BJ (cell line): ENCODE measurements around the gene SACM1L. TPM values are rescaled to one million over a fixed set of nuclear protein-coding genes. Genes with fewer than 3 reads are reported as not detected.

Source experiments
- CTCF ChIA-PET: fragments of 350-600 bp; formaldehyde crosslinking; extraction: SDS; loops from one replicate; lab custom pipeline; 2021; ENCODE audit warnings: antibody characterized with exemption, inconsistent platforms; lab: Yijun Ruan, JAX
- POLR2A ChIA-PET: fragments of 300-600 bp; sonication (Branson Sonifier 250); formaldehyde crosslinking; extraction: SDS; loops from one replicate; lab custom pipeline; 2021; ENCODE audit warnings: antibody characterized with exemption; lab: Charles Lee
- DNase-seq: peaks from one replicate; pipeline ENCODE4 v3.0.0-alpha.2; 2011; ENCODE audit warnings: low read depth
- H3K27me3 ChIP-seq: 2 replicates; pipeline ENCODE4 v1.6.0; 2011; ENCODE audit warnings: low read length; ENCODE audit not compliant: control insufficient read depth, insufficient read depth
- H3K36me3 ChIP-seq: 2 replicates; pipeline ENCODE4 v1.5.1; 2011; ENCODE audit warnings: low read length; ENCODE audit not compliant: control insufficient read depth, insufficient read depth
- H3K4me3 ChIP-seq: 2 replicates; pipeline ENCODE4 v1.5.1; 2011; ENCODE audit warnings: low read depth, mild to moderate bottlenecking, control low read depth, low read length
- polyA plus RNA-seq: library from polyadenylated mRNA; depleted of rRNA; stranded (reverse); fragments of >200 nt; gene quantifications from 2 replicates; pipeline ENCODE4 v1.2.3, GENCODE V29; 2011
- TF ChIP-seq, protein P1 (sequence below): IDR thresholded peaks from 2 replicates; pipeline ENCODE4 v1.5.1; 2011; ENCODE audit warnings: low read depth, mild to moderate bottlenecking, control low read depth, inconsistent platforms, low read length, moderate library complexity; ENCODE audit not compliant: insufficient read depth

The SACM1L gene
- polyA plus RNA-seq, 1 experiment, result 10.8 TPM

DNA sequence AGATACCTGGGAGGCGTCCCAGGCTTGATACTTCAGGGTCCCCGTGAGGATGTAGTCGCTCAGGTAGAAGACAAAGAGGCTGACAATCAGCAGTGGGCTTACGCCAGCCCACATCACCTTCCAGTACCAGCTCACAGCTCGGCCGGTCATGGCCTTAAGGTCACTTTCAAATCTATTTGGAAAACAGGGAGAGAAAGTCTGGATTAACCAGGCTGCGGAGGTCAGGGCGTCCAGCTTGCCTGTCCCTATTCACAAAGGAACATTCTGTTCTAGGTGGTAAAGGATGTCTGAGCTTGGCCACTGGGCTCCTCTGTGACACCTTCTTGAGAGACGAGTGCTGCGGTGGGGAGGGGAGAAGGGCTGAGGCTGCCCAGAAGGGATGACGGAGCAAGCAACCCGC is 70.7 kb downstream of the SACM1L start:
- ChIA-PET POLR2A (no interaction called here), CTCF (interaction anchor here (2.0 to 6.2 kb wide), 6 partner anchors 8 to 319 kb away, joined by 6 to 92 read pairs (median 42); no protein-coding TSS in a partner anchor)
- Histone ChIP-seq H3K36me3 (no peaks in the 10 kb centered on the region), H3K4me3 (no peak overlapping the region), H3K27me3 (peaks cover 9% of the 10 kb centered on the region)
- DNase-seq, result no peak
- TF ChIP-seq, protein P1, sequence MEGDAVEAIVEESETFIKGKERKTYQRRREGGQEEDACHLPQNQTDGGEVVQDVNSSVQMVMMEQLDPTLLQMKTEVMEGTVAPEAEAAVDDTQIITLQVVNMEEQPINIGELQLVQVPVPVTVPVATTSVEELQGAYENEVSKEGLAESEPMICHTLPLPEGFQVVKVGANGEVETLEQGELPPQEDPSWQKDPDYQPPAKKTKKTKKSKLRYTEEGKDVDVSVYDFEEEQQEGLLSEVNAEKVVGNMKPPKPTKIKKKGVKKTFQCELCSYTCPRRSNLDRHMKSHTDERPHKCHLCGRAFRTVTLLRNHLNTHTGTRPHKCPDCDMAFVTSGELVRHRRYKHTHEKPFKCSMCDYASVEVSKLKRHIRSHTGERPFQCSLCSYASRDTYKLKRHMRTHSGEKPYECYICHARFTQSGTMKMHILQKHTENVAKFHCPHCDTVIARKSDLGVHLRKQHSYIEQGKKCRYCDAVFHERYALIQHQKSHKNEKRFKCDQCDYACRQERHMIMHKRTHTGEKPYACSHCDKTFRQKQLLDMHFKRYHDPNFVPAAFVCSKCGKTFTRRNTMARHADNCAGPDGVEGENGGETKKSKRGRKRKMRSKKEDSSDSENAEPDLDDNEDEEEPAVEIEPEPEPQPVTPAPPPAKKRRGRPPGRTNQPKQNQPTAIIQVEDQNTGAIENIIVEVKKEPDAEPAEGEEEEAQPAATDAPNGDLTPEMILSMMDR, result no peak

DNA sequence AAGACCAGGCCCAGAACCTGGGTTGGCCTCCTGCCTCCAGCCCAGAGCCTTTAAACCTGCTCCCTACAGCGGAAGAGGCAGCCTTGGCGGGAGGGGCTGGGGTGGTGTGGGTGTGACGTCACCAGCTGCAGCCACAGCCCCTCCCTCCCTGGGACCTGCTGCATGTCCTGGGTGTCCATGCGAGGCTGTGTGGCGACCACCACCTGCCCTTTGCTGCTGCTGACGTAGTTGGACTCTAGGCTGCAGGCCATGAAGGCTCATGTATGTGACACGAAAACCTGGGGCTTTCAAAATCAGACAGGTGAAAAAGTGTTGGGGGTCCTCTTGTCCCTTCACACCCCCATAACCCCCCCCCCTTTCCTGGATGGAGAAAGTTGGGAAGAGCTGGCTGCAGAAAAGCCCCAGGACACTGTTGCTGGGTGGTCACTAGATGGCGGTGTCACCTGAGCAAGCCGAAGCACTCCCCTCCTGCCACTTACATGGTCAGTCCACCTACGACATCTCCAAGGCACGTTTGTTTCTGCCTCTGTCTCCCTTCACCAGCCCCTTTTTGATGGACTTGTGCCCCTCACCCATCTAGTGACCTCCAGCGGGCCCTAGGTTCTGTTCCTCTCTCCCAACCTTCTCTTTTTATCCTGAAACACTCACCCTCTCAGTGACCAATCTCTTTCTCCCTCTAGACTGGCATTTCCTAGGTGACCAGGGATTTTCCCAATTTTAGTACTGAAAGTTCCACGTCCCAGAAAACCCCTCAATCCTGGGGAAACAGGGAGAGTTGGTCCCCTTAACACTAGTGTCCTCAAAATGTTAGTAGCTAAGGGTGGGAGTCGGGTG is 71.9 kb downstream of the SACM1L start:
- Histone ChIP-seq H3K36me3 (no peaks in the 10 kb centered on the region), H3K4me3 (no peak overlapping the region), H3K27me3 (peaks cover 9% of the 10 kb centered on the region)
- ChIA-PET POLR2A (interaction anchor here (0.6 kb wide), 1 partner anchor 210 kb away, joined by 12 read pairs; no protein-coding TSS in a partner anchor), CTCF (interaction anchor here (0.7 to 6.2 kb wide), 18 partner anchors 10 to 318 kb away, joined by 3 to 92 read pairs (median 6); no protein-coding TSS in a partner anchor)
- peak; percentile 3 for DNase-seq
- TF ChIP-seq, protein P1, result peak; percentile 88

DNA sequence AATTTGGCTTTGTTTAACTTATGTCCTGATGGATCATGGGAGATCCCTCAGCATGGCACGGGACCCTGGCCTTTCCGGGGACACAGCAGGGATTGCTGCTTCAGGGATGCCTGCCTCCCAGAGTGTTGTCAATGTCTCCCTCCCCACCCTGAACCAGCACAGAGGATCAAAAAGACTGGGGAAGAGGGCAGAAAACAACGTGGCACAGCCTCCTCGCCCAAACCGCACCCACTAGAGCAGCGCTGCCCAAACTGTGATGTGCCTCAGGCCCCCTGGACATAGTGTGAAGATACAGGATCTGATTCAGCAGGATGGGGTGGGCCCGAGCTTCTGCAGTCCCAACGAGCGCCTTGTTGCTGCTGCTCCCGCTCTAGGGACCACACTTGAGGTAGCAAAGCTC is 72.6 kb downstream of the SACM1L start:
- ChIA-PET CTCF (interaction anchor here (1.0 to 6.2 kb wide), 12 partner anchors 9 to 317 kb away, joined by 3 to 92 read pairs (median 20); no protein-coding TSS in a partner anchor), POLR2A (no interaction called here)
- peaks cover 12% of the 10 kb centered on the region for H3K27me3 ChIP-seq
- no peak overlapping the region for H3K4me3 ChIP-seq
- H3K36me3 ChIP-seq, result no peaks in the 10 kb centered on the region
- TF ChIP-seq, protein P1, result no peak
- no peak for DNase-seq

DNA sequence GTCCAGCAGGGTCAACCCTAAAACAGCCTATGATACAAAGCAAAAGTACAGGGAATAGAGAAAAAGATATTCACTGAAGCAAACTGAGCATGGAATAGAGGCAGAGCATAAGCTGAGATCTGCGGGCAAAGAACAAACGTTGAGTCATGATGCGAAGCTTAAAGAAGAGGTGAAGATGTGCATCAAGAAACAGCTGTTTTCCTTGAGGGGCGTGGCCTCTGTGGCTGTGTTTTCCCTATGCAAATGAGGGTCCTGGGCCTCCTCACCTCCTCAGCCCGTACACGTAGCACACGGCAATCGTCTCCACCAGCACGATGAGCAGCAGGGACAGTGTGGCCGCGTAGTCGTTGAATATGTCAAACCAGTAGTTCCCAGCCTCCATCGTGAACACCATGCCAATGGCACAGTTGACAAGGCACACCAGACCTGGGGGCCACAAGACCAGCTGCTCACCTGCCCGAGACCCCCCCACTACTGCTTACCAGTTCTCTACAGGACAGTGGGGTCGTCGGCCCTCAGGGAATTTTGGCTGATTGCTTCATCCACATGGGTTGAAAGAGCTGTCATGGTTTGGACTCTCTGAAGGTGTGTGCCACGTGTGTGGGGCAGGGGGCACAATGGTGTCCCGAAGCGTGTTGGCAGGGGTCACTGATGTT is 73.6 kb downstream of the SACM1L start:
- DNase-seq, result no peak
- peaks cover 12% of the 10 kb centered on the region for H3K27me3 ChIP-seq
- CTCF ChIA-PET, result interaction anchor here (0.9 to 6.2 kb wide), 12 partner anchors 8 to 316 kb away, joined by 3 to 92 read pairs (median 20); no protein-coding TSS in a partner anchor
- no peak overlapping the region for H3K4me3 ChIP-seq
- TF ChIP-seq, protein P1, result no peak
- H3K36me3 ChIP-seq, result no peaks in the 10 kb centered on the region
- POLR2A ChIA-PET, result no interaction called here

DNA sequence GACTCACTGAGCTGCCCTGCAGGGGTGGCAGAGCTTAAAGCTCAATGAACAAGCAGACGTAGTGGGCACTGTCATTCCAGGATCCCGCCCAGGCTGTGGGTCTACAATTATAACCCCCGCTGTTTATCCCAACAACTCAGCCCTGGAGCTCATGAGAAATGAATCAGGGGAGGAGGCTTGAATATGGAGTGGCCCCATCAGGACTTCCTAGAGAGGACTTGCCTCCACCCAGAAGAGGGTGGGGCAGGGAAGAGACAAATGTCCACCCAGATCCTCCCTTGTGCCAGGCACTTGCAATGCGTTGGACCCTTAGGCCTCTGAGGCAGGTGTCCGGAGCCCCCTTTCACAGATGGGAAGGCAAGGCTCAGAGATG is 74.1 kb downstream of the SACM1L start:
- Histone ChIP-seq H3K36me3 (no peaks in the 10 kb centered on the region), H3K4me3 (no peak overlapping the region), H3K27me3 (peaks cover 13% of the 10 kb centered on the region)
- CTCF ChIA-PET, result interaction anchor here (1.0 to 6.2 kb wide), 8 partner anchors 12 to 315 kb away, joined by 3 to 92 read pairs (median 32); no protein-coding TSS in a partner anchor
- POLR2A ChIA-PET, result no interaction called here
- TF ChIP-seq, protein P1, result no peak
- DNase-seq, result no peak
